Panc1 (cell line): ENCODE results near the gene PROX1. TPM values are rescaled to one million over a fixed set of nuclear protein-coding genes. Genes with fewer than 3 reads are reported as not detected.

Experiments used
- ATAC-seq: fragments of 200-7000 bp; cut with Tn5 transposase; 2 replicates; pipeline ENCODE4 v1.9.1; 2020; ENCODE audit warnings: mild to moderate bottlenecking, moderate library complexity
- BruUV-seq: library from RNA; stranded (reverse); fragments of 400-500 nt; replicated peaks from 2 replicates; lab custom pipeline; 2021; lab: Mats Ljungman, UMichigan
- CTCF ChIA-PET: fragments of 300-600 bp; sonication (Branson Sonifier 250); formaldehyde crosslinking; loops from one replicate; lab custom pipeline; 2022; ENCODE audit warnings: antibody characterized with exemption; lab: Charles Lee
- POLR2A ChIA-PET: fragments of 300-600 bp; sonication (Branson Sonifier 250); formaldehyde crosslinking; loops from one replicate; lab custom pipeline; 2022; ENCODE audit warnings: antibody characterized with exemption; lab: Charles Lee
- DNase-seq: peaks from one replicate; pipeline ENCODE4 v3.0.0-alpha.2; 2010; ENCODE audit warnings: low read depth, low spot score
- H3K27ac ChIP-seq: 2 replicates; pipeline ENCODE4 v1.5.1; 2011; ENCODE audit warnings: mild to moderate bottlenecking, low read length, inconsistent platforms
- H3K27me3 ChIP-seq: fragments of 200-500 bp; sonication (Bioruptor generic); 2 replicates; pipeline ENCODE4 v1.6.0; 2014; ENCODE audit warnings: low read length, inconsistent platforms; ENCODE audit not compliant: control insufficient read depth, insufficient read depth
- H3K36me3 ChIP-seq: fragments of 200-500 bp; sonication (Bioruptor generic); 2 replicates; pipeline ENCODE4 v1.5.1; 2014; ENCODE audit warnings: inconsistent platforms, mild to moderate bottlenecking, low read length, moderate library complexity; ENCODE audit not compliant: control insufficient read depth, insufficient read depth
- H3K4me1 ChIP-seq: 2 replicates; pipeline ENCODE4 v1.5.1; 2011; ENCODE audit warnings: inconsistent platforms, mild to moderate bottlenecking, low read length, moderate library complexity; ENCODE audit not compliant: control insufficient read depth, insufficient read depth
- H3K4me3 ChIP-seq, 2 experiments: 2 replicates each; pipeline ENCODE4 v1.5.1; 2011 to 2012; ENCODE audit warnings: low read depth in 2 of 2, low read length in 2 of 2, mild to moderate bottlenecking in 2 of 2, inconsistent platforms in 1 of 2, moderate library complexity in 1 of 2
- H3K9me3 ChIP-seq: fragments of 200-500 bp; sonication (Bioruptor generic); 2 replicates; pipeline ENCODE4 v1.5.1; 2014; ENCODE audit warnings: low read depth, mild to moderate bottlenecking, inconsistent platforms, low read length, moderate library complexity; ENCODE audit not compliant: control insufficient read depth, insufficient read depth
- CTCF ChIP-seq: fragments of 450-650 bp; IDR thresholded peaks from 2 replicates; pipeline ENCODE4 v1.5.1; 2017; ENCODE audit warnings: mild to moderate bottlenecking
- POLR2AphosphoS5 ChIP-seq: IDR thresholded peaks from 2 replicates; pipeline ENCODE4 v1.6.1; 2012; ENCODE audit warnings: mild to moderate bottlenecking, low read depth, low read length, moderate library complexity
- SIN3A ChIP-seq: IDR thresholded peaks from 2 replicates; pipeline ENCODE4 v1.6.1; 2012; ENCODE audit warnings: low read depth, mild to moderate bottlenecking, low read length, moderate library complexity, borderline replicate concordance; ENCODE audit not compliant: insufficient read depth
- TCF7L2 ChIP-seq: IDR thresholded peaks from 2 replicates; pipeline ENCODE4 v1.6.1; 2011; ENCODE audit warnings: mild to moderate bottlenecking, low read depth, low read length, inconsistent platforms
- in situ Hi-C: cut with HindIII; loops from 2 replicates; pipeline ENCODE4 v1.10.0; 2016; ENCODE audit warnings: low sequenced_read_pairs, low pct_unique_long_range_greater_than_20kb
- intact Hi-C: fragments of 100-400 bp; cut with micrococcal nuclease; formaldehyde crosslinking; loops from one replicate; pipeline ENCODE4 v1.10.0; 2022; ENCODE audit not compliant: unreplicated experiment
- total RNA-seq: library from RNA; stranded (reverse); gene quantifications from one replicate; pipeline ENCODE4 v1.2.1, GENCODE V29; 2021; ENCODE audit not compliant: unreplicated experiment
- TF ChIP-seq, protein P1 (sequence below), 2 experiments: IDR thresholded peaks; 2 replicates each; pipeline ENCODE4 v1.6.1; 2011 to 2012; ENCODE audit warnings: low read depth in 2 of 2, control low read depth in 1 of 2, low read length in 1 of 2, mild to moderate bottlenecking in 1 of 2, moderate library complexity in 1 of 2; ENCODE audit not compliant: insufficient read depth in 1 of 2

PROX1 gene
- total RNA-seq, 1 experiment from 2014 or later: 0.13 TPM

DNA sequence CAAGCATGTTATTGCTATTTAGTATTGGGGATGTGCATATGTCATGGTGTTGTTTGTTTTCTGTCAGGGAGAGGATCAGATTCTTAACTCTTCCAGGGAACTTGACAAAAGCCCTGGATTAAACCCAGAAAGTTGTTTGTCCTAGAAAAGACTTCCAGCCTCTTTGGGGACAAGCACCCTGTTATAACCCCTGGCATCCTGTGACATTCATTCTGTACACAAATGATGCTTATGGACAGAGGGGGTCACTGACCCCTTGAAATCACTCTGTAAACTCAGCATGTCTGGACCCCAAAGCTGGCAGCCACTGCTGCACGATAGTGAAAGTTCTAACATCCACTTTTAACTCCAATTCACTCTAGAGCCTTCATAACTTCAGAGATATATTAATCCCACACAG lies 81.2 kb downstream of the PROX1 start:
- in situ Hi-C loops: no loop called here
- no TSS peak for BruUV-seq
- intact Hi-C loops: no loop called here
- Histone ChIP-seq H3K4me3 (no peak overlapping the region), H3K27me3 (peaks cover 34% of the 10 kb centered on the region), H3K4me1 (no peaks in the 10 kb centered on the region), H3K36me3 (no peaks in the 10 kb centered on the region; the same call in 1 of the 2 replicates), H3K27ac (no peak overlapping the region), H3K9me3 (no peaks in the 10 kb centered on the region)
- no peak for ATAC-seq
- ChIA-PET POLR2A (no interaction called here), CTCF (no interaction called here)
- no peak for TF ChIP-seq SIN3A
- TF ChIP-seq, protein P1, sequence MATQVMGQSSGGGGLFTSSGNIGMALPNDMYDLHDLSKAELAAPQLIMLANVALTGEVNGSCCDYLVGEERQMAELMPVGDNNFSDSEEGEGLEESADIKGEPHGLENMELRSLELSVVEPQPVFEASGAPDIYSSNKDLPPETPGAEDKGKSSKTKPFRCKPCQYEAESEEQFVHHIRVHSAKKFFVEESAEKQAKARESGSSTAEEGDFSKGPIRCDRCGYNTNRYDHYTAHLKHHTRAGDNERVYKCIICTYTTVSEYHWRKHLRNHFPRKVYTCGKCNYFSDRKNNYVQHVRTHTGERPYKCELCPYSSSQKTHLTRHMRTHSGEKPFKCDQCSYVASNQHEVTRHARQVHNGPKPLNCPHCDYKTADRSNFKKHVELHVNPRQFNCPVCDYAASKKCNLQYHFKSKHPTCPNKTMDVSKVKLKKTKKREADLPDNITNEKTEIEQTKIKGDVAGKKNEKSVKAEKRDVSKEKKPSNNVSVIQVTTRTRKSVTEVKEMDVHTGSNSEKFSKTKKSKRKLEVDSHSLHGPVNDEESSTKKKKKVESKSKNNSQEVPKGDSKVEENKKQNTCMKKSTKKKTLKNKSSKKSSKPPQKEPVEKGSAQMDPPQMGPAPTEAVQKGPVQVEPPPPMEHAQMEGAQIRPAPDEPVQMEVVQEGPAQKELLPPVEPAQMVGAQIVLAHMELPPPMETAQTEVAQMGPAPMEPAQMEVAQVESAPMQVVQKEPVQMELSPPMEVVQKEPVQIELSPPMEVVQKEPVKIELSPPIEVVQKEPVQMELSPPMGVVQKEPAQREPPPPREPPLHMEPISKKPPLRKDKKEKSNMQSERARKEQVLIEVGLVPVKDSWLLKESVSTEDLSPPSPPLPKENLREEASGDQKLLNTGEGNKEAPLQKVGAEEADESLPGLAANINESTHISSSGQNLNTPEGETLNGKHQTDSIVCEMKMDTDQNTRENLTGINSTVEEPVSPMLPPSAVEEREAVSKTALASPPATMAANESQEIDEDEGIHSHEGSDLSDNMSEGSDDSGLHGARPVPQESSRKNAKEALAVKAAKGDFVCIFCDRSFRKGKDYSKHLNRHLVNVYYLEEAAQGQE (IDR thresholded peaks at IDR 0.05; ENCODE audit: insufficient read depth in 1 of 2, low read depth in 2 of 2, low read length in 1 of 2): no peak
- no peak for TF ChIP-seq CTCF
- no peak for TF ChIP-seq TCF7L2
- no peak for TF ChIP-seq POLR2AphosphoS5
- no peak for DNase-seq

DNA sequence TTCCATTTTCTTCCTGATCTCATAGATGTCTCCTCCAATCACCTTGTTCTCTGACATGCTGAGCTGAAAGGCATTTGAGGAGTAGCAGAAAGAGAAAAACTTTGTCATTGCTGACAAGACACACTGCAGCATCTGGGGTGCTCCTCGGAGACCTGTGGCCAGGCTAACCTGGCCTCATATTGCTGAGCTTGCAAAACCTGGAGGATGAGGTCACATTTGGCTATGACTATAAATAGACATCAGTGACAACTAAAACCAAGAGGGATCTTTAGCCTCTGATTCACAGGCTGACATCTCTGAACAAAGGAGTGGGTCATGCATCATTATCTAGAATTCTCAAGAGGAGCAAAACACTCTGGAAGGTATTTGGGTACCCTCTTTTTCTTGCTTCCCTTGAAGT lies 83.7 kb downstream of the PROX1 start:
- in situ Hi-C loops: no loop called here
- Histone ChIP-seq H3K4me1 (no peaks in the 10 kb centered on the region), H3K27ac (no peak overlapping the region), H3K4me3 (no peak overlapping the region), H3K36me3 (no peaks in the 10 kb centered on the region), H3K27me3 (peaks cover 31% of the 10 kb centered on the region), H3K9me3 (no peaks in the 10 kb centered on the region)
- no TSS peak for BruUV-seq
- ChIA-PET CTCF (no interaction called here), POLR2A (no interaction called here)
- ATAC-seq (no peak), DNase-seq (no peak)
- TF ChIP-seq POLR2AphosphoS5 (no peak), TCF7L2 (no peak), SIN3A (no peak), CTCF (no peak)
- TF ChIP-seq, protein P1 (IDR thresholded peaks at IDR 0.05; ENCODE audit: insufficient read depth in 1 of 2, low read depth in 2 of 2, low read length in 1 of 2): no peak
- intact Hi-C loops: no loop called here
